H9 (cell line): ENCODE measurements around the gene PHTF1. TPM values are rescaled to one million over a fixed set of nuclear protein-coding genes. Genes with fewer than 3 reads are reported as not detected.
A peak's percentile ranks its signal among the peaks of the same experiment; 100 is the strongest.

ENCODE experiments used
- DNase-seq: peaks from one replicate; pipeline ENCODE4 v3.0.0-alpha.2; 2017
- H2AFZ ChIP-seq: one replicate; pipeline ENCODE4 v1.6.1; 2013; ENCODE audit warnings: mild to moderate bottlenecking, low read length, control low read depth, moderate library complexity
- H2AK5ac ChIP-seq: 2 replicates; pipeline ENCODE4 v1.6.1; 2013; ENCODE audit warnings: low read length, control low read depth, mixed read lengths; ENCODE audit not compliant: insufficient read length
- H2BK120ac ChIP-seq: one replicate; pipeline ENCODE4 v1.6.1; 2013; ENCODE audit warnings: low read depth, mild to moderate bottlenecking, low read length, control low read depth, inconsistent platforms; ENCODE audit not compliant: poor library complexity, severe bottlenecking
- H2BK12ac ChIP-seq: 2 replicates; pipeline ENCODE4 v1.6.1; 2013; ENCODE audit warnings: low read length, control low read depth, mixed read lengths, low read depth; ENCODE audit not compliant: insufficient read length
- H2BK15ac ChIP-seq: 2 replicates; pipeline ENCODE4 v1.6.1; 2013; ENCODE audit warnings: low read depth, low read length, control low read depth
- H2BK20ac ChIP-seq: one replicate; pipeline ENCODE4 v1.6.1; 2013; ENCODE audit warnings: low read depth, mild to moderate bottlenecking, low read length, control low read depth, inconsistent platforms; ENCODE audit not compliant: poor library complexity, severe bottlenecking
- H2BK5ac ChIP-seq: 2 replicates; pipeline ENCODE4 v1.6.1; 2013; ENCODE audit warnings: low read length, control low read depth, mixed read lengths; ENCODE audit not compliant: insufficient read length
- H3K14ac ChIP-seq: 2 replicates; pipeline ENCODE4 v1.6.1; 2013; ENCODE audit warnings: low read length, control low read depth; ENCODE audit not compliant: insufficient read depth
- H3K18ac ChIP-seq: 2 replicates; pipeline ENCODE4 v1.6.1; 2013; ENCODE audit warnings: low read depth, mild to moderate bottlenecking, mixed read lengths, low read length, control low read depth; ENCODE audit not compliant: insufficient read length
- H3K23ac ChIP-seq: 2 replicates; pipeline ENCODE4 v1.6.1; 2013; ENCODE audit warnings: low read length, control low read depth, mixed read lengths, low read depth; ENCODE audit not compliant: insufficient read length
- H3K23me2 ChIP-seq: 2 replicates; pipeline ENCODE4 v1.6.1; 2013; ENCODE audit warnings: low read depth, mild to moderate bottlenecking, mixed read lengths, low read length, control low read depth; ENCODE audit not compliant: insufficient read length, poor library complexity, severe bottlenecking
- H3K27ac ChIP-seq: 2 replicates; pipeline ENCODE4 v1.5.1; 2013; ENCODE audit warnings: low read length, control low read depth, mixed read lengths, low read depth; ENCODE audit not compliant: insufficient read length
- H3K27me3 ChIP-seq: 2 replicates; pipeline ENCODE4 v1.6.1; 2013; ENCODE audit warnings: low read length, control low read depth, inconsistent platforms; ENCODE audit not compliant: insufficient read depth
- H3K4ac ChIP-seq: 2 replicates; pipeline ENCODE4 v1.6.1; 2013; ENCODE audit warnings: low read depth, mild to moderate bottlenecking, control low read depth, inconsistent platforms, low read length, moderate library complexity
- H3K4me1 ChIP-seq: 2 replicates; pipeline ENCODE4 v1.6.1; 2013; ENCODE audit warnings: low read length, control low read depth, inconsistent platforms; ENCODE audit not compliant: insufficient read depth
- H3K4me2 ChIP-seq: 2 replicates; pipeline ENCODE4 v1.6.1; 2013; ENCODE audit warnings: low read length, control low read depth, mixed read lengths; ENCODE audit not compliant: insufficient read length, insufficient read depth
- H3K56ac ChIP-seq: 2 replicates; pipeline ENCODE4 v1.6.1; 2013; ENCODE audit warnings: low read depth, mild to moderate bottlenecking, mixed read lengths, low read length, control low read depth; ENCODE audit not compliant: insufficient read length
- H3K79me1 ChIP-seq: 2 replicates; pipeline ENCODE4 v1.6.1; 2013; ENCODE audit warnings: low read depth, mild to moderate bottlenecking, moderate library complexity, low read length, control low read depth, inconsistent platforms; ENCODE audit not compliant: insufficient read depth, poor library complexity, severe bottlenecking
- H3K79me2 ChIP-seq: 2 replicates; pipeline ENCODE4 v1.6.1; 2013; ENCODE audit warnings: low read length, control low read depth, inconsistent platforms; ENCODE audit not compliant: insufficient read depth
- H3K9ac ChIP-seq: 2 replicates; pipeline ENCODE4 v1.6.1; 2013; ENCODE audit warnings: low read length, control low read depth, mixed read lengths; ENCODE audit not compliant: insufficient read length; ENCODE audit errors: extremely low read depth
- H3K9me3 ChIP-seq: one replicate; pipeline ENCODE4 v1.6.1; 2013; ENCODE audit warnings: low read depth, low read length, inconsistent platforms; ENCODE audit not compliant: control insufficient read depth
- H3T11ph ChIP-seq: one replicate; pipeline ENCODE4 v1.6.1; 2013; ENCODE audit warnings: mild to moderate bottlenecking, low read length, control low read depth, inconsistent platforms
- H4K20me1 ChIP-seq: one replicate; pipeline ENCODE4 v1.6.1; 2013; ENCODE audit not compliant: control insufficient read depth, insufficient read length, insufficient read depth
- H4K5ac ChIP-seq: 2 replicates; pipeline ENCODE4 v1.6.1; 2013; ENCODE audit warnings: low read depth, mild to moderate bottlenecking, mixed read lengths, low read length, control low read depth; ENCODE audit not compliant: insufficient read length
- H4K8ac ChIP-seq: replicated peaks from 2 replicates; pipeline ENCODE4 v1.6.1; 2013; ENCODE audit warnings: low read length, control low read depth, mixed read lengths, low read depth; ENCODE audit not compliant: insufficient read length
- H4K91ac ChIP-seq: 2 replicates; pipeline ENCODE4 v1.6.1; 2013; ENCODE audit warnings: low read depth, mild to moderate bottlenecking, moderate library complexity, mixed read lengths, low read length, control low read depth; ENCODE audit not compliant: insufficient read length
- H3K27ac Mint-ChIP-seq, 3 experiments: 2 replicates in 2 of 3; 3 replicates in 1 of 3; pipeline ENCODE4 v1.8.0; 2020 to 2021; ENCODE audit warnings: mixed read lengths in 3 of 3, mild to moderate bottlenecking in 1 of 3, moderate library complexity in 1 of 3
- H3K27me3 Mint-ChIP-seq: 2 replicates; pipeline ENCODE4 v1.8.0; 2021; ENCODE audit warnings: low read depth, mild to moderate bottlenecking, moderate library complexity, mixed read lengths
- H3K36me3 Mint-ChIP-seq, 3 experiments: 2 replicates in 2 of 3; 3 replicates in 1 of 3; pipeline ENCODE4 v1.8.0; 2020 to 2021; ENCODE audit warnings: low read depth in 3 of 3, mixed read lengths in 3 of 3; ENCODE audit not compliant: insufficient read depth in 1 of 3
- H3K4me1 Mint-ChIP-seq, 2 experiments: 2 replicates each; pipeline ENCODE4 v1.8.0; 2020; ENCODE audit warnings: mixed read lengths in 2 of 2
- H3K4me3 Mint-ChIP-seq, 2 experiments: 2 replicates in 1 of 2; 3 replicates in 1 of 2; pipeline ENCODE4 v1.8.0; 2020 to 2021; ENCODE audit warnings: mild to moderate bottlenecking in 2 of 2, mixed read lengths in 2 of 2, moderate library complexity in 1 of 2
- H3K9me3 Mint-ChIP-seq, 2 experiments: 2 replicates in 1 of 2; 3 replicates in 1 of 2; pipeline ENCODE4 v1.8.0; 2020; ENCODE audit warnings: mild to moderate bottlenecking in 2 of 2, mixed read lengths in 2 of 2, moderate library complexity in 1 of 2
- CTCF ChIP-seq: fragments of 200-600 bp; sonication (generic); conservative IDR thresholded peaks from 3 replicates; pipeline ENCODE4 v1.8.0; 2021; ENCODE audit warnings: antibody characterized with exemption, mild to moderate bottlenecking
- WGBS: extraction: QIAGEN DNeasy Blood & Tissue Kit; methylation state at CpG from one replicate; pipeline ENCODE4 v1.1.7; 2013; ENCODE audit warnings: missing lambda C conversion rate, low lambda C conversion rate, mixed read lengths; ENCODE audit not compliant: insufficient read length; ENCODE audit errors: extremely low coverage; 5-methylcytosine and 5-hydroxymethylcytosine counted together
- total RNA-seq: library from RNA; stranded (reverse); gene quantifications from 2 replicates; pipeline ENCODE4 v1.2.1, GENCODE V29; 2021

Gene PHTF1
- total RNA-seq, 1 experiment from 2014 or later = 28.4 TPM

DNA sequence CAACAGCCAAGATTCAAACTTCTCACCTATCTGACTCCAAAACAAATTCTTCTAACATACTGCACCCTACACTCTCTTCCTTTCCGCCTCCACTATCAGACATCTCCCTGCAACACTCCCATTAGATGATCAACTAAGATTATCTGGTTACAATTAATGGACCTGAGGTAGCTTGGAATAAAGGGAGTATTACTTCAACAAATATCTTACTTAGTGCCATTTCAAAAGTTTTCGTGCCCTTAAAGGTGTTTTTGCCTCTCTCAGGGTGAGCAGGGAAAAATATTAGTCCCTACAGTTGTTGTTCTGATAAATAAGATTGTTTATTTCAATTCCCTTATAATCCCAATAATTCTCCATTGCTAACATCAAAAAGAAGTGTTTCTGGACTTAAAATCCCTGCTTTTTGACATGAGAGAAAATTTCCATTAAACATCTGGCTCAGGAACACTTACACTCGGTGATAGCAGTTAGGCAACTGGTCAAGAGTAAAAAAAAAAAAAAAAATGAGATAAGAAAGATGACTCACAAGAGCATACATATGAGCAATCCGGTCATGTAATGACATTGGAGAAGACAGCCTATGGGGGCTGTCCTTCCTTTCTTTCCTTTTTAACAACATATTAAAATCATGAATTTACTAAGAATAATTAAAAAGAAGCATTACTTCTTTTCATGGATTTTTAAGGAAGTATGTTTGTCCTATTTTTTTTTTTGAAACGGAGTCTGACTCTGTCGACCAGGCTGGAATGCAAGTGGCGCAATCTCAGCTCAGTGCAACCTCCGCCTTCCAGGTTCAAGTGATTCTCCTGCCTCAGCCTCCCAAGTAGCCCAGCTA, 45.4 kb upstream of the PHTF1 start:
- peaks cover 13% of the 10 kb centered on the region; the same call in 1 of the 2 replicates for H3K79me2 ChIP-seq
- no peak overlapping the region for H4K91ac ChIP-seq
- H3K56ac ChIP-seq = no peak overlapping the region
- no peak overlapping the region for H3K4ac ChIP-seq
- no peak for DNase-seq
- H3K23me2 ChIP-seq = no peaks in the 10 kb centered on the region
- Mint-ChIP-seq H3K27ac (peak overlapping the region in 1 of 3 experiments; percentile 74; a peak in 1 of 7 replicates), H3K36me3 (peaks cover 3 to 16% (median 11%) of the 10 kb centered on the region in 3 experiments; a peak in 5 of 7 replicates), H3K4me3 (no peak overlapping the region), H3K4me1 (peaks cover 11 to 14% of the 10 kb centered on the region in 2 experiments), H3K9me3 (0 out of 5 replicates have a peak, but pooled peaks cover 0 to 3% of the 10 kb centered on the region in 2 experiments), H3K27me3 (no peaks in the 10 kb centered on the region)
- H4K8ac ChIP-seq = no peak overlapping the region
- no CpG with 5 or more reads among the region's 8 CpGs for WGBS
- no peak for TF ChIP-seq CTCF
- H2BK20ac ChIP-seq = no peak overlapping the region
- H3K9ac ChIP-seq = no peak overlapping the region
- H3K27ac ChIP-seq = no peak overlapping the region
- H2BK120ac ChIP-seq = no peak overlapping the region
- H3K79me1 ChIP-seq = peaks cover 11% of the 10 kb centered on the region
- no peak overlapping the region for H2AFZ ChIP-seq
- no peaks in the 10 kb centered on the region for H3K27me3 ChIP-seq
- no peaks in the 10 kb centered on the region for H4K20me1 ChIP-seq
- no peak overlapping the region for H3K23ac ChIP-seq
- H2AK5ac ChIP-seq = no peak overlapping the region
- H2BK15ac ChIP-seq = no peak overlapping the region
- H3K9me3 ChIP-seq = no peaks in the 10 kb centered on the region
- no peak overlapping the region for H3K18ac ChIP-seq
- no peak overlapping the region for H2BK12ac ChIP-seq
- H3T11ph ChIP-seq = no peak overlapping the region
- no peak overlapping the region for H4K5ac ChIP-seq
- H3K4me1 ChIP-seq = no peaks in the 10 kb centered on the region
- H3K4me2 ChIP-seq = no peak overlapping the region
- no peak overlapping the region for H2BK5ac ChIP-seq
- no peak overlapping the region for H3K14ac ChIP-seq
